ENCODE results near the gene ZP1.
A peak's percentile ranks its signal among the peaks of the same experiment; 100 is the strongest.

Gene ZP1

GRCh38 chr11:60834742-60835533, 32.4 kb upstream of the ZP1 start:
- Histone ChIP-seq H3K9ac (ENCODE audit: low read length in 2 of 2) (no peak overlapping the region), H3K4me1 (ENCODE audit: control insufficient read depth, insufficient read depth, low read length) (peaks cover 3% of the 10 kb centered on the region), H3K27ac (ENCODE audit: low read length) (no peak overlapping the region), H3K9me3 (ENCODE audit: control insufficient read depth in 2 of 2, low read length in 2 of 2) (no peaks in the 10 kb centered on the region), H3K27me3 (ENCODE audit: control insufficient read depth in 1 of 2, insufficient read depth in 2 of 2, low read length in 2 of 2) (peaks cover 0 to 9% of the 10 kb centered on the region in 2 donors), H3K4me3 (ENCODE audit: low read length in 2 of 2) (no peak overlapping the region), H3K36me3 (ENCODE audit: control insufficient read depth in 2 of 2, insufficient read depth in 2 of 2, low read length in 2 of 2) (no peaks in the 10 kb centered on the region)

GRCh38 chr11:60835534-60835846, 31.9 kb upstream of the ZP1 start:
- H3K4me3 ChIP-seq (ENCODE audit: low read length in 2 of 2) = no peak overlapping the region
- no peaks in the 10 kb centered on the region for H3K9me3 ChIP-seq (ENCODE audit: control insufficient read depth in 2 of 2, low read length in 2 of 2)
- H3K27me3 ChIP-seq (ENCODE audit: control insufficient read depth in 1 of 2, insufficient read depth in 2 of 2, low read length in 2 of 2) = peaks cover 0 to 9% of the 10 kb centered on the region in 2 donors
- H3K36me3 ChIP-seq (ENCODE audit: control insufficient read depth in 2 of 2, insufficient read depth in 2 of 2, low read length in 2 of 2) = no peaks in the 10 kb centered on the region
- H3K9ac ChIP-seq (ENCODE audit: low read length in 2 of 2) = no peak overlapping the region
- peaks cover 3% of the 10 kb centered on the region for H3K4me1 ChIP-seq (ENCODE audit: control insufficient read depth, insufficient read depth, low read length)
- H3K27ac ChIP-seq (ENCODE audit: low read length) = no peak overlapping the region

GRCh38 chr11:60836866-60837515, 30.4 kb upstream of the ZP1 start:
- Histone ChIP-seq H3K36me3 (ENCODE audit: control insufficient read depth in 2 of 2, insufficient read depth in 2 of 2, low read length in 2 of 2) (no peaks in the 10 kb centered on the region), H3K9ac (ENCODE audit: low read length in 2 of 2) (no peak overlapping the region), H3K27ac (ENCODE audit: low read length) (no peak overlapping the region), H3K9me3 (ENCODE audit: control insufficient read depth in 2 of 2, low read length in 2 of 2) (no peaks in the 10 kb centered on the region), H3K27me3 (ENCODE audit: control insufficient read depth in 1 of 2, insufficient read depth in 2 of 2, low read length in 2 of 2) (peaks cover 0 to 4% of the 10 kb centered on the region in 2 donors), H3K4me3 (ENCODE audit: low read length in 2 of 2) (no peak overlapping the region), H3K4me1 (ENCODE audit: control insufficient read depth, insufficient read depth, low read length) (peaks cover 12% of the 10 kb centered on the region)

GRCh38 chr11:60838132-60838531, 29.2 kb upstream of the ZP1 start:
- Histone ChIP-seq H3K27ac (ENCODE audit: low read length) (no peak overlapping the region), H3K27me3 (ENCODE audit: control insufficient read depth in 1 of 2, insufficient read depth in 2 of 2, low read length in 2 of 2) (peaks cover 0 to 2% of the 10 kb centered on the region in 2 donors), H3K4me1 (ENCODE audit: control insufficient read depth, insufficient read depth, low read length) (peaks cover 22% of the 10 kb centered on the region), H3K9me3 (ENCODE audit: control insufficient read depth in 2 of 2, low read length in 2 of 2) (no peaks in the 10 kb centered on the region), H3K9ac (ENCODE audit: low read length in 2 of 2) (no peak overlapping the region), H3K36me3 (ENCODE audit: control insufficient read depth in 2 of 2, insufficient read depth in 2 of 2, low read length in 2 of 2) (no peaks in the 10 kb centered on the region), H3K4me3 (ENCODE audit: low read length in 2 of 2) (no peak overlapping the region)

- Histone ChIP-seq H3K9ac (ENCODE audit: low read length in 2 of 2) (peak overlapping the region; percentile 47 to 91), H3K4me1 (ENCODE audit: control insufficient read depth, insufficient read depth, low read length) (peaks cover 35% of the 10 kb centered on the region), H3K36me3 (ENCODE audit: control insufficient read depth in 2 of 2, insufficient read depth in 2 of 2, low read length in 2 of 2) (no peaks in the 10 kb centered on the region)
Measured at GRCh38 chr11:60840470-60841430, 26.6 kb upstream of the ZP1 start.

GRCh38 chr11:60841797-60842667, 25.3 kb upstream of the ZP1 start, which contains the start of gene CCDC86:
Gene CCDC86, plus strand, starts transcription at chr11:60842113. Its CDS starts 12 bp downstream, at chr11:60842125.
- Histone ChIP-seq H3K27me3 (ENCODE audit: control insufficient read depth in 1 of 2, insufficient read depth in 2 of 2, low read length in 2 of 2) (peaks cover 0 to under 1% of the 10 kb centered on the region in 2 donors), H3K4me1 (ENCODE audit: control insufficient read depth, insufficient read depth, low read length) (peaks cover 35% of the 10 kb centered on the region), H3K4me3 (ENCODE audit: low read length in 2 of 2) (peak within 1 kb of the TSS; percentile 94 to 96), H3K27ac (ENCODE audit: low read length) (peak within 1 kb of the TSS; percentile 41), H3K36me3 (ENCODE audit: control insufficient read depth in 2 of 2, insufficient read depth in 2 of 2, low read length in 2 of 2) (no peaks in the 10 kb centered on the region), H3K9me3 (ENCODE audit: control insufficient read depth in 2 of 2, low read length in 2 of 2) (no peaks in the 10 kb centered on the region), H3K9ac (ENCODE audit: low read length in 2 of 2) (peak within 1 kb of the TSS; percentile 85 to 91)

More at GRCh38 chr11:60840470-60841430, 26.6 kb upstream of the ZP1 start:
- Histone ChIP-seq H3K27me3 (ENCODE audit: control insufficient read depth in 1 of 2, insufficient read depth in 2 of 2, low read length in 2 of 2) (peaks cover 0 to 2% of the 10 kb centered on the region in 2 donors), H3K27ac (ENCODE audit: low read length) (peak overlapping the region; percentile 41), H3K4me3 (ENCODE audit: low read length in 2 of 2) (peak overlapping the region; percentile 94 to 96), H3K9me3 (ENCODE audit: control insufficient read depth in 2 of 2, low read length in 2 of 2) (no peaks in the 10 kb centered on the region)

- Histone ChIP-seq H3K27ac (ENCODE audit: low read length) (no peak overlapping the region), H3K4me1 (ENCODE audit: control insufficient read depth, insufficient read depth, low read length) (peaks cover 35% of the 10 kb centered on the region), H3K4me3 (ENCODE audit: low read length in 2 of 2) (peak overlapping the region; percentile 94 to 96), H3K9me3 (ENCODE audit: control insufficient read depth in 2 of 2, low read length in 2 of 2) (no peaks in the 10 kb centered on the region), H3K9ac (ENCODE audit: low read length in 2 of 2) (peak overlapping the region; percentile 85 to 91), H3K27me3 (ENCODE audit: control insufficient read depth in 1 of 2, insufficient read depth in 2 of 2, low read length in 2 of 2) (no peaks in the 10 kb centered on the region), H3K36me3 (ENCODE audit: control insufficient read depth in 2 of 2, insufficient read depth in 2 of 2, low read length in 2 of 2) (peaks cover 0 to 3% of the 10 kb centered on the region in 2 donors)
Measured at GRCh38 chr11:60842668-60843600, 24.4 kb upstream of the ZP1 start.

GRCh38 chr11:60844045-60844869, 23.1 kb upstream of the ZP1 start:
- Histone ChIP-seq H3K4me1 (ENCODE audit: control insufficient read depth, insufficient read depth, low read length) (peaks cover 35% of the 10 kb centered on the region), H3K9me3 (ENCODE audit: control insufficient read depth in 2 of 2, low read length in 2 of 2) (no peaks in the 10 kb centered on the region), H3K36me3 (ENCODE audit: control insufficient read depth in 2 of 2, insufficient read depth in 2 of 2, low read length in 2 of 2) (peaks cover 0 to 14% of the 10 kb centered on the region in 2 donors), H3K27me3 (ENCODE audit: control insufficient read depth in 1 of 2, insufficient read depth in 2 of 2, low read length in 2 of 2) (no peaks in the 10 kb centered on the region), H3K9ac (ENCODE audit: low read length in 2 of 2) (peak overlapping the region; percentile 25 to 29), H3K4me3 (ENCODE audit: low read length in 2 of 2) (peak overlapping the region; percentile 94 to 96), H3K27ac (ENCODE audit: low read length) (no peak overlapping the region)

GRCh38 chr11:60844870-60845221, 22.5 kb upstream of the ZP1 start:
- Histone ChIP-seq H3K9me3 (ENCODE audit: control insufficient read depth in 2 of 2, low read length in 2 of 2) (no peaks in the 10 kb centered on the region), H3K4me1 (ENCODE audit: control insufficient read depth, insufficient read depth, low read length) (peaks cover 35% of the 10 kb centered on the region), H3K27ac (ENCODE audit: low read length) (no peak overlapping the region), H3K4me3 (ENCODE audit: low read length in 2 of 2) (no peak overlapping the region), H3K9ac (ENCODE audit: low read length in 2 of 2) (peak overlapping the region; percentile 9 to 29), H3K27me3 (ENCODE audit: control insufficient read depth in 1 of 2, insufficient read depth in 2 of 2, low read length in 2 of 2) (no peaks in the 10 kb centered on the region), H3K36me3 (ENCODE audit: control insufficient read depth in 2 of 2, insufficient read depth in 2 of 2, low read length in 2 of 2) (peaks cover 0 to 18% of the 10 kb centered on the region in 2 donors)
